Effector CD8-positive, alpha-beta T cell (primary cell): ENCODE data around the gene NFS1.
"Not testable (repeated sequence)": the region's sequence is repeated elsewhere in the genome, so short reads cannot be mapped to it uniquely, and the experiment has no call there.

Source experiments
- DNase-seq: peaks from one replicate; lab custom pipeline; 2025; lab: John Stamatoyannopoulos, UW
- total RNA-seq, 4 experiments: gene quantifications; one replicate each; lab custom pipeline; 2026; lab: John Stamatoyannopoulos, UW

Gene NFS1
- 17.4 to 22.8 (median 19.4) reads per million in 4 experiments for total RNA-seq

GRCh38 chr20:35699127-35699956, at the start of gene NFS1, which contains the start of gene ROMO1:
TSS of gene NFS1 (minus strand) at chr20:35699352. CDS start at chr20:35699288, 64 bp downstream.
TSS of gene ROMO1 (plus strand) at chr20:35699405. CDS start at chr20:35699633, 228 bp downstream.
- DNase-seq, result peak; percentile 77

DNA sequence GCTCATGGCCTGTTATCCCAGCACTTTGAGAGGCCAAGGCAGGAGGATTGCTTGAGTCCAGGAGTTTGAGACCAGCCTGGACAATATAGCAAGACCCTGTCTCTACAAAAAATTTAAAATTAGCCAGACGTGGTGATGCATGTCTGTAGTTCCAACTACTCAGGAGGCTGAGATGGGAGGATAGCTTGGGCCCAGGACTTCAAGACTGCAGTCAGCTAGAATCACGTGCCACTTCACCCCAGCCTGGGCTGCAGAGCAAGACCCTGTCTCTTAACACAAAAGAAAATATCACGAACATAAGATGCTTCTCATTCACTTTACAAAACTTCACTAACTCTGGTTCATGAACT, 45.3 kb upstream of the NFS1 start:
- DNase-seq, result not testable (repeated sequence)

DNA sequence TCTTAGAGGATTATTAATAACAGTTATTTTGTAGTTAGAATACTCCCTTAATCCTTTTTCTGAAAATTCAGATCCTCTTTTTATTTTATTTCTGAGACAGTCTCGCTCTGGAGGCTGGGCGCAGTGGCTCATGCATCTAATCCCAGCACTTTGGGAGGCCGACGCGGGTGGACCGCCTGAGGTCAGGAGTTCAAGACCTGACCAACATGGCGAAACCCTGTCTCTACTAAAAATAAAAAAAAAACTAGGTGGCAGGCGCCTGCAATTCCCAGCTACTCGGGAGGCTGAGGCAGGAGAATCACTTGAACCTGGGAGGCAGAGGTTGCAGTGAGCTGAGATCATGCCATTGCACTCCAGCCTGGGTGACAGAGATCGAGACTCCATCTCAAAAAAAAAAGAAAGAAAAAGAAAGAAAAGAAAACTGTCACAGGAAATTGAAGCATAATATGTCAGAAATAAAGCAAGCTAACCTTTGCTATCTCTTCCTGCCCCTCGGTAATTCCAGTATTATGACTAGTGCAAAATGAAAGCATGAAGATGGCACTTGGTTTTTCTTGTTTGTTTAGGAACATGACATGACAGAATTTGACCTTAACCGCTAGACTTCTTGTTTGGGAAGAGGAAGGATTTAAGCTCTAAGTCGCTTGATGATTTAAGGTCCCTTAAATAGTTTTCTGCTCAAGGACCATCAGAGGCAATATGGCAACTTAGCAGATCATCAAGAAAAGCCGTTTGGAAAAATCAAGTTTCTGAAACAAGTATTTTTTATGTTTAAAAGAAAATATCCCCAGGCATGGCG, 44.7 kb upstream of the NFS1 start:
- no peak for DNase-seq

- no peak for DNase-seq
These were observed 43.8 kb upstream of the NFS1 start for GRCh38 chr20:35742741-35743523.

DNA sequence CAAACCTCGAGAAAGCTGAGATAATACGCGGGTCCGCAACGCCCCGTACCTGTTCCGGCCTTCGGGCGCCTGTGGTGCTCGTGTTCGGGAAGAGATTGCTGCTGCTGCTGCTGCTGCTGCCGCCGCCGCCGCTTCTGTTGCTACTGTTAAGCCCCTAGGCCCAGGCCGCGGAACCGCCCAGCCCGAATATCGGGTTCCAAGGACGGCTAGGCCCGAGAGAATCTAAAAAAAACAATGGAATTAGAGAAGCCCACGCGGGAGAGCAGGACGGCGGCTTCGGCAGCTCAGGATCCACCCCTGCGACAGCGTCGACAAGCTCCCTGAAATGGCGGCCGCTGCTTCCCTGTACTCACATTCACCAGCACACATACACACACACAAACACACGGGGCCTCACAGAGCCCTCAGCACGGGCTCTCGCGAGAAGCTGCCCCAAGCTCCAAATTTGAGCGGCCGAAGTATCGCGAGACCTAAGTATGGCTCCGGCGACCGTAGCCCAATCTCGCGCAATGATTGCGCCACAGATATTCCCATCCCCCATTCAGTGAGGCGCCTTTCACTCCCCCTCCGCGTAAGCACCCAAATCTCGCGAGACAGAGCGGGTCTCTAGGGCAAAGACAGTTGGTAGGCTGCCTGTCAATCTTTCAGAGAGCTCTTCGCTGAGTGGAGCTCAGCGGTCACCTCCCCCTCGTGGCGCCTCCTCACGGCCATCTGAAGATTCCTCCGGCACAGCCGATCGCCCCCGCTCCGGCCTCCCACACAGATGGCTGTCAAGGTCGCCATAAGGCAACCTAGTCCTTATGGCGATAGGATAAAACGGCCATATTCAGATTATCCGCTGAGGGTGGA, 43.0 kb upstream of the NFS1 start, which contains the start of gene RBM39:
Gene RBM39 (minus strand): TSS at position 369 of the 849 bp plus-strand sequence. CDS start 1,386 bp downstream, outside the sequence.
- DNase-seq, result peak; percentile 100

- DNase-seq, result no peak
These were observed 40.4 kb upstream of the NFS1 start for GRCh38 chr20:35739294-35740163.

GRCh38 chr20:35738410-35739179, 39.4 kb upstream of the NFS1 start:
- DNase-seq, result no peak

DNA sequence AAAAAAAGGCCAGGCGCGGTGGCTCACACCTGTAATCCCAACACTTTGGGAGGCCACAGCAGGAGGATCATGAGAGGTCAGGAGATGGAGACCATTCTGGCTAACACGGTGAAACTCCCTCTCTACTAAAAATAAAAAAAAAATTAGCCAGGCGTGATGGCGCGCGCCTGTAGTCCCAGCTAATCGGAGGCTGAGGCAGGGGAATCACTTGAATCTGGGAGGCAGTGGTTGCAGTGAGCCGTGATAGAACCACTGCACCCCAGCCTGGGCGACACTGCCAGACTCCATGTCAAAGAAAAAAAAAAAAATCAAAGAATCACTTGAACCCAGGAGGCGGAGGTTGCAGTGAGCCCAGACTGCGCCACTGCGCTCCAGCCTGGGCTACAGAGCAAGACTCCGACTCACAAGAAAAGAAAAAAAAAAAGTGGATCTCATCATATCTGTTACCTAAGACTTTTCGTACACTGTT, 38.7 kb upstream of the NFS1 start:
- DNase-seq, result no peak

- no peak for DNase-seq
These were observed 36.8 kb upstream of the NFS1 start for GRCh38 chr20:35735826-35736470.

DNA sequence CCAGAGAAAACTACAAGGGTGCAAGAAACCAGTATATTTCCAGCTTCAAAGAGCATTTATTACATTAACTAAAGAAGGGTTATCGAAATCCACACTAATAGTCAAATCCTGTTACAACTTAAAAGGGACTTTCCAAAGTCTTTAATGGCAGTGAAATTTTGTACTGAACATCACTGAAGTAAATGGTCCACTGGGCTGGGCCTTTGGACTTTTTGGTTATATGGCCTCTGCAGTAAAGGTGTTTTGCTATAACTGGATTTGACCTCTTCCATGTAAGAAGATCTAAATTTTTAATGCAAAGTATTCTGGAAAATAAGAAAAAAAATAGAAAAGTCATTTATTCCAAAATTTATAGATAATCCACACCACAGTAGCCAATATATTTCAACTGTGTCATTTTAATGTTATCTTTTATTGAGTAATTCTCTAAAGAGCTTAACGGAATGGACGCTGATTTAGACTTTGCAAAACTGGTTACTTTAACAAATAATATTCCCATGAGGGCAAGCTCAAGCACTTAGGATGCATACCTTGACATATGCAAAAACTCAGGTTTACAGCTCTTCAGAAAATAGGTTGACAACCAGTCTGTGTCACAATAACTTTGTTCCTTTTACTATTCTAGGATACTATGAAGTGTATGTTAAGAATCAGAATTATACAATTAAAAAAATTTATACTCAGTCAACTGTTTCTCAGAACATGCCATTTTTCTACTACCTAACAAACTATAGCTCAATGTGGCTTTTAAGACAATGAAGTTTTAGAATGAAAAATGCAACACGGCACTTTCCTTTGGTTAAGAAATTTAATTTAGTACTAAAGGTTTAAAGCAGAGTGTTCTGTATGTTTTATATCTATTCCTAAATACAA, 35.9 kb upstream of the NFS1 start:
- no peak for DNase-seq

DNA sequence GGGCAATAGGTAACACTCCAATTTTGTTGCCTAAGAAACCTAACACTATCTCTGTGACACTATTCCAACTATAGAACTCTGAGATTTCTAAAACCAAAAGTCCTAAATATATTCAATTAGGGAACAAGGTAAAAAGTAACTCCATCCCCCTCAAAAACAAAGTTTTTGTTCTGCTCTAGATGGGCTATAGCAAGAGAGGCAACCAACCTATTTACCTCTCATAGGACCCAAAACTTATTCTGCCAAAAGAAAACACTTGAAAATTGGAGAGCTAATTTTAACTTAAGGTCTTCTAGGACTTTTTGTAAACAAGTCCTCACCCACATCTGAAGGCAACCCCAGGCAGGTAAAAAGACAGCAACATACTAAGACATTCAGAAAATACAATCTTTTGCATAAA, 35.2 kb upstream of the NFS1 start:
- no peak for DNase-seq

DNA sequence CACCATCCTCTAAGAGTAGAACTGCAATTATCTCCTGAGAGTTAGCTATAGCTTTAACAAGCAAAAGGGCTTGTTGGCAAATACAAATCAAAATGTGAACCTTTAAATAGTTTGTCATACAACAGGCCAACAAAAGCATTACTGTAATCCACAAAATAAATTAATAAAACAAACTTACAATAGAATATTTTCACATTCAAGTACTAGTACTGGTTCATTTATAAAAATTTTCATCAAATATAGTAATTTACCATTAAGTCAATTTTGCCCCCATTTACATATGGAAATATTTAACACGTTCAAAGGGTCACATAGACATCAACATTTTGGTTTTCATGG, 33.5 kb upstream of the NFS1 start:
- no peak for DNase-seq

- no peak for DNase-seq
These were observed 32.9 kb upstream of the NFS1 start for GRCh38 chr20:35731862-35732643.

DNA sequence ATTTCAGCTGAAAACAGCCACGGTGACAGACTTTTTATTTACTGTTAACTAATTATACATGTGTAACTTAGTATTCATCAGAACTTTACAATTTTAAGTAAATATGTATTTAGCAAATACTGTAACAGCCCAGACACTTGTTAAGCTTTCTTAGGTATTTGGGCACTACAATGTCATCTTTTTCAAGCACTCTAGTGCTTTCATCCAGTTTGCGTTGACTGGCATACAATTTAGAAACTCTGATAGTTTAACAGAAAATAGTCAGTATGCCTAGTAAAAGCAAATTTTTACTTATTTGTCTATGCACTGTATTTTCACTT, 32.3 kb upstream of the NFS1 start:
- no peak for DNase-seq

- DNase-seq, result no peak
These were observed 31.7 kb upstream of the NFS1 start for GRCh38 chr20:35730583-35731468.
